Heart left ventricle (tissue), 13 donors: ENCODE data around the gene WDR41.

ENCODE experiments used
- CTCF ChIP-seq, 12 donors: fragments of 200-600 bp; sonication (generic) in 4 of 12; IDR thresholded peaks; one replicate each; pipeline versions ENCODE4 v1.5.0 to v1.8.0; 2018 to 2022; ENCODE audit warnings: antibody characterized with exemption in 12 of 12, mild to moderate bottlenecking in 5 of 12
- POLR2A ChIP-seq, 2 donors: fragments of 450-650 bp; IDR thresholded peaks; one replicate each; pipeline ENCODE4 v1.6.1; 2017; ENCODE audit warnings: antibody characterized with exemption in 2 of 2, mild to moderate bottlenecking in 2 of 2, moderate library complexity in 2 of 2
- donor health status: ischemic (EF 13 %, LVEDD 7.1; RV severe dilation, severe dysfunction).
- donor health status: DM: no; HTN: yes; CAD: no.
- donor health status: DM: no; HTN: no; CAD: no.
- donor health status: ischemic (EF 25% LVEDD 6.9; RV normal size, moderate dysfunction).
- donor health status: ischemic (EF 25% LVEDD 5.7; RV mildly dilated, moderate dysfunction).
- donor health status: ischemic (EF 35%, LVEDD 5.7; RV mildly dilated, moderate dysfunction).
- donor health status: nonischemic (EF 11% LVEDD 7.7; RV severe dilation, severe dysfunction).
- donor health status: DM: yes; HTN: yes; CAD: no.
- donor health status: PGD.
- donor health status: ischemic (EF 29% LVEDD 5.4; RV normal size, mild dysfunction).
- donor health status: nonischemic (EF 23%, LVEDD 6.1; RV moderate dilation, normal function).

- TF ChIP-seq CTCF (IDR thresholded peaks at IDR 0.05) = no peak
- TF ChIP-seq POLR2A (IDR thresholded peaks at IDR 0.05) = no peak
Measured at GRCh38 chr5:77498952-77499351, 6.8 kb upstream of the WDR41 start.
